ENCODE measurements around the gene MCOLN1. TPM values are rescaled to one million over a fixed set of nuclear protein-coding genes. Genes with fewer than 3 reads are reported as not detected.

The MCOLN1 gene
- total and polyA plus RNA-seq, 9 of the 15 experiments (the other 6 are each of a cell fraction or from before 2014, with no cell fraction given), result 0.25 to 15.4 (median 7.1) TPM

DNA sequence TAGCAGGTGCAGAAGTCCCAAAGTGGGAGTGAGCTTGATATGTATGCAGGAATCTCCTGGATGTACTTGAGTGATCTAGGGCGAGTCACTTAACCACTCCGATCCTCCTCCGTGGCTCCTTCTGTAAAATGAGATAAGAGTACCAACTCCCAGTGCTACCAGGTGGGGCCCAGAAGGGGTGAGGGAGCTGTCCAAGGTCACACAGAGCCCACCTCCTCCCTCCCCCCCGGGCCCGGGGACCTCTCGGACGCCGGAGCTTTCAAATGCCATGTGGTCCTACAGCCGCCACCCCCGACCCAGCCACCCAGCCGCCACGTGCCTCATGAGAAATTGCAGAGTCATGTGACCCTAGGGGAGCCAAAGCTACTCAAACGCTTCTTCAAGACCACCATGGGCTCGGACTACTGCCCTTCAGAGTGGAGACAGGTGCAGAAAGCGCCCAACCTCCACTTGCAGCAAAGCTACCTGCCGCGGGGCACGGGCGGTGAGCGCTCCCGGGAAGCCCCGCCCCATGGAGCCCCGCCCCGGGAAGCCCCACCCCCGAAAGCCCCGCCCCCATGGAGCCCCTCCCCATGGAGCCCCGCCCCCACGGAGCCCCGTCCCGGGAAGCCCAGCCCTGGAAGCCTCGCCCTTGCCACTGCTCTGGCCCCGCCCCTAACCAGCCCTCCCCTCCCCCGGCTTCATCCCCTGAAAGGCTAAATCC, 16.6 kb upstream of the MCOLN1 start (continued):
- TF ChIP-seq, protein P1, sequence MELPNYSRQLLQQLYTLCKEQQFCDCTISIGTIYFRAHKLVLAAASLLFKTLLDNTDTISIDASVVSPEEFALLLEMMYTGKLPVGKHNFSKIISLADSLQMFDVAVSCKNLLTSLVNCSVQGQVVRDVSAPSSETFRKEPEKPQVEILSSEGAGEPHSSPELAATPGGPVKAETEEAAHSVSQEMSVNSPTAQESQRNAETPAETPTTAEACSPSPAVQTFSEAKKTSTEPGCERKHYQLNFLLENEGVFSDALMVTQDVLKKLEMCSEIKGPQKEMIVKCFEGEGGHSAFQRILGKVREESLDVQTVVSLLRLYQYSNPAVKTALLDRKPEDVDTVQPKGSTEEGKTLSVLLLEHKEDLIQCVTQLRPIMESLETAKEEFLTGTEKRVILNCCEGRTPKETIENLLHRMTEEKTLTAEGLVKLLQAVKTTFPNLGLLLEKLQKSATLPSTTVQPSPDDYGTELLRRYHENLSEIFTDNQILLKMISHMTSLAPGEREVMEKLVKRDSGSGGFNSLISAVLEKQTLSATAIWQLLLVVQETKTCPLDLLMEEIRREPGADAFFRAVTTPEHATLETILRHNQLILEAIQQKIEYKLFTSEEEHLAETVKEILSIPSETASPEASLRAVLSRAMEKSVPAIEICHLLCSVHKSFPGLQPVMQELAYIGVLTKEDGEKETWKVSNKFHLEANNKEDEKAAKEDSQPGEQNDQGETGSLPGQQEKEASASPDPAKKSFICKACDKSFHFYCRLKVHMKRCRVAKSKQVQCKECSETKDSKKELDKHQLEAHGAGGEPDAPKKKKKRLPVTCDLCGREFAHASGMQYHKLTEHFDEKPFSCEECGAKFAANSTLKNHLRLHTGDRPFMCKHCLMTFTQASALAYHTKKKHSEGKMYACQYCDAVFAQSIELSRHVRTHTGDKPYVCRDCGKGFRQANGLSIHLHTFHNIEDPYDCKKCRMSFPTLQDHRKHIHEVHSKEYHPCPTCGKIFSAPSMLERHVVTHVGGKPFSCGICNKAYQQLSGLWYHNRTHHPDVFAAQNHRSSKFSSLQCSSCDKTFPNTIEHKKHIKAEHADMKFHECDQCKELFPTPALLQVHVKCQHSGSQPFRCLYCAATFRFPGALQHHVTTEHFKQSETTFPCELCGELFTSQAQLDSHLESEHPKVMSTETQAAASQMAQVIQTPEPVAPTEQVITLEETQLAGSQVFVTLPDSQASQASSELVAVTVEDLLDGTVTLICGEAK (IDR thresholded peaks at IDR 0.05), result no peak
- TF ChIP-seq, protein P1 (CRISPR knock-in tag; IDR thresholded peaks at IDR 0.05), result no peak
- TF ChIP-seq ZSCAN29 (IDR thresholded peaks at IDR 0.05) (no peak), CEBPB (tag; IDR thresholded peaks at IDR 0.05) (no peak), TBP (optimal IDR thresholded peaks at IDR 0.05; ENCODE audit: low read depth, low read length) (peak; percentile 9), KLF1 (tag; IDR thresholded peaks at IDR 0.05) (0 out of 2 replicates have a peak, but pooled peaks have one; percentile 28), ZNF134 (CRISPR knock-in tag; conservative IDR thresholded peaks at IDR 0.05) (no peak), ZKSCAN1 (IDR thresholded peaks at IDR 0.05; ENCODE audit: low read depth, low read length) (no peak), HDAC1 (IDR thresholded peaks at IDR 0.05) (peak in 1 of 2 experiments; percentile 86; a peak in 3 of 4 replicates), ZNF780A (CRISPR knock-in tag; IDR thresholded peaks at IDR 0.05) (no peak), RBM22 (IDR thresholded peaks at IDR 0.05; ENCODE audit: low read depth, low read length, poor library complexity, severe bottlenecking) (no peak)
- TF ChIP-seq, protein P2, sequence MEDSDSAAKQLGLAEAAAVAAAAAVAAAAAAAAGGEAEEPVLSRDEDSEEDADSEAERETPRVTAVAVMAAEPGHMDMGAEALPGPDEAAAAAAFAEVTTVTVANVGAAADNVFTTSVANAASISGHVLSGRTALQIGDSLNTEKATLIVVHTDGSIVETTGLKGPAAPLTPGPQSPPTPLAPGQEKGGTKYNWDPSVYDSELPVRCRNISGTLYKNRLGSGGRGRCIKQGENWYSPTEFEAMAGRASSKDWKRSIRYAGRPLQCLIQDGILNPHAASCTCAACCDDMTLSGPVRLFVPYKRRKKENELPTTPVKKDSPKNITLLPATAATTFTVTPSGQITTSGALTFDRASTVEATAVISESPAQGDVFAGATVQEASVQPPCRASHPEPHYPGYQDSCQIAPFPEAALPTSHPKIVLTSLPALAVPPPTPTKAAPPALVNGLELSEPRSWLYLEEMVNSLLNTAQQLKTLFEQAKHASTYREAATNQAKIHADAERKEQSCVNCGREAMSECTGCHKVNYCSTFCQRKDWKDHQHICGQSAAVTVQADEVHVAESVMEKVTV (CRISPR knock-in tag; IDR thresholded peaks at IDR 0.05), result no peak
- TF ChIP-seq, protein P3, sequence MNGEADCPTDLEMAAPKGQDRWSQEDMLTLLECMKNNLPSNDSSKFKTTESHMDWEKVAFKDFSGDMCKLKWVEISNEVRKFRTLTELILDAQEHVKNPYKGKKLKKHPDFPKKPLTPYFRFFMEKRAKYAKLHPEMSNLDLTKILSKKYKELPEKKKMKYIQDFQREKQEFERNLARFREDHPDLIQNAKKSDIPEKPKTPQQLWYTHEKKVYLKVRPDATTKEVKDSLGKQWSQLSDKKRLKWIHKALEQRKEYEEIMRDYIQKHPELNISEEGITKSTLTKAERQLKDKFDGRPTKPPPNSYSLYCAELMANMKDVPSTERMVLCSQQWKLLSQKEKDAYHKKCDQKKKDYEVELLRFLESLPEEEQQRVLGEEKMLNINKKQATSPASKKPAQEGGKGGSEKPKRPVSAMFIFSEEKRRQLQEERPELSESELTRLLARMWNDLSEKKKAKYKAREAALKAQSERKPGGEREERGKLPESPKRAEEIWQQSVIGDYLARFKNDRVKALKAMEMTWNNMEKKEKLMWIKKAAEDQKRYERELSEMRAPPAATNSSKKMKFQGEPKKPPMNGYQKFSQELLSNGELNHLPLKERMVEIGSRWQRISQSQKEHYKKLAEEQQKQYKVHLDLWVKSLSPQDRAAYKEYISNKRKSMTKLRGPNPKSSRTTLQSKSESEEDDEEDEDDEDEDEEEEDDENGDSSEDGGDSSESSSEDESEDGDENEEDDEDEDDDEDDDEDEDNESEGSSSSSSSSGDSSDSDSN (IDR thresholded peaks at IDR 0.05; ENCODE audit: borderline replicate concordance in 1 of 2, low read depth in 2 of 2, low read length in 2 of 2), result no peak
- TF ChIP-seq, protein P4, sequence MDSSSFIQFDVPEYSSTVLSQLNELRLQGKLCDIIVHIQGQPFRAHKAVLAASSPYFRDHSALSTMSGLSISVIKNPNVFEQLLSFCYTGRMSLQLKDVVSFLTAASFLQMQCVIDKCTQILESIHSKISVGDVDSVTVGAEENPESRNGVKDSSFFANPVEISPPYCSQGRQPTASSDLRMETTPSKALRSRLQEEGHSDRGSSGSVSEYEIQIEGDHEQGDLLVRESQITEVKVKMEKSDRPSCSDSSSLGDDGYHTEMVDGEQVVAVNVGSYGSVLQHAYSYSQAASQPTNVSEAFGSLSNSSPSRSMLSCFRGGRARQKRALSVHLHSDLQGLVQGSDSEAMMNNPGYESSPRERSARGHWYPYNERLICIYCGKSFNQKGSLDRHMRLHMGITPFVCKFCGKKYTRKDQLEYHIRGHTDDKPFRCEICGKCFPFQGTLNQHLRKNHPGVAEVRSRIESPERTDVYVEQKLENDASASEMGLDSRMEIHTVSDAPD (CRISPR knock-in tag; IDR thresholded peaks at IDR 0.05), result no peak

All from K562 (cell line).